ENCODE results near the gene SCN2B.

DNA sequence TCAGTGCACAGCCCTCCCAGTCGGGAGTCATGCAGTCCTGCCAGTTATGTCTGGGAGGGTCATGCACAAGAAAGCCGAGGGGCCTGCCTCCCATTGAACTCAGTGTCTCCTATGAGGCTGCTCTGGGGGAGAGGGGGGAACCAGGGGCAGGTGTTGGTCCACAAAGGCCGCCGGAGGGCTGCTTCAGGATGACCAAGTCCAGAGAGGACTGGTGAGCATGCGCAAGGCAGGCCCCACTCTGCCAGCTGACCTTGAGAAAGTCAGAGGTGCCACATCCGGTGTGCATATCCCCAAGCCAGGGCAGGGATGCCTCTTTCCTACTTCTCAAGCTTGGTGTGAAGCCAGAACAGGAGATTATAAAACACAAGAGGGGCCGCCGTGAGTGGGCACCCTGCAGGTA is 28.2 kb downstream of the SCN2B start:
- TF ChIP-seq, protein P1, sequence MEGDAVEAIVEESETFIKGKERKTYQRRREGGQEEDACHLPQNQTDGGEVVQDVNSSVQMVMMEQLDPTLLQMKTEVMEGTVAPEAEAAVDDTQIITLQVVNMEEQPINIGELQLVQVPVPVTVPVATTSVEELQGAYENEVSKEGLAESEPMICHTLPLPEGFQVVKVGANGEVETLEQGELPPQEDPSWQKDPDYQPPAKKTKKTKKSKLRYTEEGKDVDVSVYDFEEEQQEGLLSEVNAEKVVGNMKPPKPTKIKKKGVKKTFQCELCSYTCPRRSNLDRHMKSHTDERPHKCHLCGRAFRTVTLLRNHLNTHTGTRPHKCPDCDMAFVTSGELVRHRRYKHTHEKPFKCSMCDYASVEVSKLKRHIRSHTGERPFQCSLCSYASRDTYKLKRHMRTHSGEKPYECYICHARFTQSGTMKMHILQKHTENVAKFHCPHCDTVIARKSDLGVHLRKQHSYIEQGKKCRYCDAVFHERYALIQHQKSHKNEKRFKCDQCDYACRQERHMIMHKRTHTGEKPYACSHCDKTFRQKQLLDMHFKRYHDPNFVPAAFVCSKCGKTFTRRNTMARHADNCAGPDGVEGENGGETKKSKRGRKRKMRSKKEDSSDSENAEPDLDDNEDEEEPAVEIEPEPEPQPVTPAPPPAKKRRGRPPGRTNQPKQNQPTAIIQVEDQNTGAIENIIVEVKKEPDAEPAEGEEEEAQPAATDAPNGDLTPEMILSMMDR (IDR thresholded peaks at IDR 0.05) = no peak
- TF ChIP-seq POLR2A (IDR thresholded peaks at IDR 0.05) = no peak

Measured in uterus (tissue), 2 donors.